SK-N-SH treated with all-trans-retinoic acid at 6 μM for 48 hours (cell line): ENCODE results near the gene NUMB.

Experiments
- ATAC-seq: fragments of 200-7000 bp; cut with Tn5 transposase; 3 replicates; pipeline ENCODE4 v1.9.1; 2020; ENCODE audit warnings: mild to moderate bottlenecking, moderate library complexity
- ARNTL ChIP-seq: fragments of 450-650 bp; formaldehyde crosslinking; IDR thresholded peaks from 2 replicates; pipeline ENCODE4 v1.5.0; 2020; ENCODE audit warnings: low read depth, mild to moderate bottlenecking, moderate library complexity, borderline replicate concordance
- BACH2 ChIP-seq: fragments of 250-450 bp; sonication (Bioruptor Pico); IDR thresholded peaks from 2 replicates; pipeline ENCODE4 v1.9.0; 2021; ENCODE audit warnings: mild to moderate bottlenecking, borderline replicate concordance
- CREB5 ChIP-seq: fragments of 250-450 bp; sonication (Bioruptor Pico); IDR thresholded peaks from 2 replicates; pipeline ENCODE4 v1.5.1; 2020; ENCODE audit warnings: low read depth, mild to moderate bottlenecking, moderate library complexity
- CSDC2 ChIP-seq: fragments of 250-450 bp; sonication (Bioruptor Pico); IDR thresholded peaks from 2 replicates; pipeline ENCODE4 v1.5.0; 2020; ENCODE audit warnings: mild to moderate bottlenecking, moderate library complexity
- ESRRG ChIP-seq: fragments of 250-450 bp; sonication (Bioruptor Pico); IDR thresholded peaks from 2 replicates; pipeline ENCODE4 v1.6.1; 2021; ENCODE audit warnings: mild to moderate bottlenecking
- GLIS3 ChIP-seq: fragments of 250-450 bp; sonication (Bioruptor Pico); IDR thresholded peaks from 2 replicates; pipeline ENCODE4 v1.5.0; 2020; ENCODE audit warnings: mild to moderate bottlenecking, moderate library complexity
- ISL1 ChIP-seq: fragments of 250-450 bp; sonication (Bioruptor Pico); IDR thresholded peaks from 2 replicates; pipeline ENCODE4 v2.1.2; 2022; ENCODE audit warnings: mild to moderate bottlenecking, moderate library complexity
- POU6F1 ChIP-seq: fragments of 250-450 bp; sonication (Bioruptor Pico); IDR thresholded peaks from 2 replicates; pipeline ENCODE4 v1.8.0; 2021; ENCODE audit warnings: low read depth, mild to moderate bottlenecking, moderate library complexity, borderline replicate concordance
- PPARA ChIP-seq: fragments of 250-450 bp; sonication (Bioruptor Pico); IDR thresholded peaks from 2 replicates; pipeline ENCODE4 v1.5.0; 2020; ENCODE audit warnings: mild to moderate bottlenecking, borderline replicate concordance
- RARB ChIP-seq: fragments of 250-450 bp; sonication (Bioruptor Pico); IDR thresholded peaks from 2 replicates; pipeline ENCODE4 v1.8.0; 2021; ENCODE audit warnings: mild to moderate bottlenecking, moderate library complexity
- TCF4 ChIP-seq: fragments of 250-450 bp; sonication (Bioruptor Pico); IDR thresholded peaks from 2 replicates; pipeline ENCODE4 v1.8.0; 2021; ENCODE audit warnings: mild to moderate bottlenecking, moderate library complexity, borderline replicate concordance
- TOX ChIP-seq: fragments of 250-450 bp; sonication (Bioruptor Pico); IDR thresholded peaks from 2 replicates; pipeline ENCODE4 v1.8.0; 2021; ENCODE audit warnings: mild to moderate bottlenecking, moderate library complexity, borderline replicate concordance
- TSHZ2 ChIP-seq: fragments of 250-450 bp; sonication (Bioruptor Pico); IDR thresholded peaks from 2 replicates; pipeline ENCODE4 v1.5.0; 2020; ENCODE audit warnings: mild to moderate bottlenecking, moderate library complexity
- ZC3H10 ChIP-seq: fragments of 250-450 bp; sonication (Bioruptor Pico); IDR thresholded peaks from 2 replicates; pipeline ENCODE4 v1.5.1; 2021; ENCODE audit warnings: mild to moderate bottlenecking, moderate library complexity
- ZFP3 ChIP-seq: fragments of 250-450 bp; sonication (Bioruptor Pico); IDR thresholded peaks from 2 replicates; pipeline ENCODE4 v1.5.0; 2020; ENCODE audit warnings: mild to moderate bottlenecking, moderate library complexity
- ZFP30 ChIP-seq: fragments of 450-650 bp; formaldehyde crosslinking; IDR thresholded peaks from 2 replicates; pipeline ENCODE4 v1.5.0; 2022; ENCODE audit warnings: mild to moderate bottlenecking, moderate library complexity
- ZNF565 ChIP-seq: fragments of 450-650 bp; formaldehyde crosslinking; conservative IDR thresholded peaks from 2 replicates; pipeline ENCODE4 v1.5.0; 2020; ENCODE audit warnings: low read depth, mild to moderate bottlenecking, moderate library complexity
- ZNF8 ChIP-seq: fragments of 450-650 bp; formaldehyde crosslinking; IDR thresholded peaks from 2 replicates; pipeline ENCODE4 v1.5.0; 2020; ENCODE audit warnings: mild to moderate bottlenecking, moderate library complexity
- TF ChIP-seq, protein P1 (sequence below): fragments of 250-450 bp; sonication (Bioruptor Pico); IDR thresholded peaks from 2 replicates; pipeline ENCODE4 v1.8.0; 2020; ENCODE audit warnings: mild to moderate bottlenecking, moderate library complexity, borderline replicate concordance
- TF ChIP-seq, protein P2 (sequence below): fragments of 250-450 bp; sonication (Bioruptor Pico); IDR thresholded peaks from 2 replicates; pipeline ENCODE4 v1.5.1; 2021; ENCODE audit warnings: mild to moderate bottlenecking, moderate library complexity

Gene NUMB

GRCh38 chr14:73467377-73467776 is 9.0 kb upstream of the NUMB start (continued):
- no peak for TF ChIP-seq GLIS3 (CRISPR knock-in tag)
- TF ChIP-seq ZNF8 (CRISPR knock-in tag) = no peak
- TF ChIP-seq CSDC2 (CRISPR knock-in tag) = no peak
- no peak for TF ChIP-seq ZNF565 (CRISPR knock-in tag)
- TF ChIP-seq, protein P1, sequence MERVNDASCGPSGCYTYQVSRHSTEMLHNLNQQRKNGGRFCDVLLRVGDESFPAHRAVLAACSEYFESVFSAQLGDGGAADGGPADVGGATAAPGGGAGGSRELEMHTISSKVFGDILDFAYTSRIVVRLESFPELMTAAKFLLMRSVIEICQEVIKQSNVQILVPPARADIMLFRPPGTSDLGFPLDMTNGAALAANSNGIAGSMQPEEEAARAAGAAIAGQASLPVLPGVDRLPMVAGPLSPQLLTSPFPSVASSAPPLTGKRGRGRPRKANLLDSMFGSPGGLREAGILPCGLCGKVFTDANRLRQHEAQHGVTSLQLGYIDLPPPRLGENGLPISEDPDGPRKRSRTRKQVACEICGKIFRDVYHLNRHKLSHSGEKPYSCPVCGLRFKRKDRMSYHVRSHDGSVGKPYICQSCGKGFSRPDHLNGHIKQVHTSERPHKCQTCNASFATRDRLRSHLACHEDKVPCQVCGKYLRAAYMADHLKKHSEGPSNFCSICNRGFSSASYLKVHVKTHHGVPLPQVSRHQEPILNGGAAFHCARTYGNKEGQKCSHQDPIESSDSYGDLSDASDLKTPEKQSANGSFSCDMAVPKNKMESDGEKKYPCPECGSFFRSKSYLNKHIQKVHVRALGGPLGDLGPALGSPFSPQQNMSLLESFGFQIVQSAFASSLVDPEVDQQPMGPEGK (CRISPR knock-in tag) = no peak

DNA sequence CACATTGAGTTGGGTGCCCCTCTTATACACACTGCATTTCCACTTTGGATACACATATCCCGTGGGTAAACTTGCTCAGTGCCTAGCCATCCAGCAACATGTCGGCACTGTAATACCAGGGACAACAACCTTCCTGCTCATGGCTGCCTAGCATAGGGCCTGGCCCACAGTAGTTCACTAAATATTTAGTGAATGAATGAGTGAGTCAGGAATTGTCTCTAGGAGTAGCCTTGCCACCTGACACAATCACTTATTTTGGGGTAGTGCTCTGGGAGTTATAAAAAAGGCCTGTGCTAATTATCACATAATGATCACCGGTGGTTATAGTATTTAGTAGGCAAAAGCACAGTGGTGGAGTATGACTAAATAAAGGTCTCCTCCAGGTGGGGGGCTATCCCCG is 8.5 kb upstream of the NUMB start:
- TF ChIP-seq TOX (no peak), ESRRG (no peak), POU6F1 (CRISPR knock-in tag) (no peak), ZFP3 (CRISPR knock-in tag) (no peak), TSHZ2 (CRISPR knock-in tag) (no peak), ZNF8 (CRISPR knock-in tag) (no peak), TCF4 (CRISPR knock-in tag) (no peak), PPARA (CRISPR knock-in tag) (no peak), CSDC2 (CRISPR knock-in tag) (no peak), RARB (no peak), ZNF565 (CRISPR knock-in tag) (no peak), ISL1 (no peak), ZC3H10 (CRISPR knock-in tag) (no peak), CREB5 (CRISPR knock-in tag) (no peak), ZFP30 (CRISPR knock-in tag) (no peak), ARNTL (CRISPR knock-in tag) (no peak), BACH2 (CRISPR knock-in tag) (no peak)
- TF ChIP-seq, protein P2, sequence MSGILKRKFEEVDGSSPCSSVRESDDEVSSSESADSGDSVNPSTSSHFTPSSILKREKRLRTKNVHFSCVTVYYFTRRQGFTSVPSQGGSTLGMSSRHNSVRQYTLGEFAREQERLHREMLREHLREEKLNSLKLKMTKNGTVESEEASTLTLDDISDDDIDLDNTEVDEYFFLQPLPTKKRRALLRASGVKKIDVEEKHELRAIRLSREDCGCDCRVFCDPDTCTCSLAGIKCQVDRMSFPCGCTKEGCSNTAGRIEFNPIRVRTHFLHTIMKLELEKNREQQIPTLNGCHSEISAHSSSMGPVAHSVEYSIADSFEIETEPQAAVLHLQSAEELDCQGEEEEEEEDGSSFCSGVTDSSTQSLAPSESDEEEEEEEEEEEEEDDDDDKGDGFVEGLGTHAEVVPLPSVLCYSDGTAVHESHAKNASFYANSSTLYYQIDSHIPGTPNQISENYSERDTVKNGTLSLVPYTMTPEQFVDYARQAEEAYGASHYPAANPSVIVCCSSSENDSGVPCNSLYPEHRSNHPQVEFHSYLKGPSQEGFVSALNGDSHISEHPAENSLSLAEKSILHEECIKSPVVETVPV (CRISPR knock-in tag) = no peak
- TF ChIP-seq, protein P1 (CRISPR knock-in tag) = no peak
- ATAC-seq = no peak
